GM12878 (cell line): ENCODE results near the gene TENT4B. TPM values are rescaled to one million over a fixed set of nuclear protein-coding genes. Genes with fewer than 3 reads are reported as not detected.

Experiments used
- ATAC-seq: fragments of 200-7000 bp; cut with Tn5 transposase; 3 replicates; pipeline ENCODE4 v1.9.1; 2020; ENCODE audit warnings: mild to moderate bottlenecking, moderate library complexity
- BruUV-seq: library from RNA; stranded (reverse); fragments of 400-500 nt; replicated peaks from 2 replicates; lab custom pipeline; 2021; lab: Mats Ljungman, UMichigan
- CTCF ChIA-PET: fragments of 300-600 bp; sonication (Branson Sonifier 250); formaldehyde crosslinking; extraction: SDS; loops from one replicate; lab custom pipeline; 2021; ENCODE audit warnings: inconsistent platforms; lab: Yijun Ruan, JAX
- POLR2A ChIA-PET: fragments of 350-600 bp; formaldehyde crosslinking; extraction: SDS; loops from one replicate; lab custom pipeline; 2021; ENCODE audit warnings: inconsistent platforms; lab: Charles Lee
- RAD21 ChIA-PET: fragments of 300-600 bp; sonication (Branson Sonifier 250); formaldehyde crosslinking; loops from one replicate; lab custom pipeline; 2023; ENCODE audit warnings: antibody characterized with exemption; ENCODE audit not compliant: unreplicated experiment; lab: Charles Lee
- SMC1A ChIA-PET: fragments of 300-600 bp; sonication (Branson Sonifier 250); formaldehyde crosslinking; loops from one replicate; lab custom pipeline; 2023; ENCODE audit not compliant: unreplicated experiment, uncharacterized antibody; lab: Charles Lee
- DNase-seq: peaks from one replicate; pipeline ENCODE4 v3.0.0-alpha.2; 2011; ENCODE audit warnings: low read depth, low spot score
- FAIRE-seq: peaks from 3 replicates; lab custom pipeline; 2011; peaks lifted over from hg19 to GRCh38; lab: Jason Lieb, UNC
- H2AFZ ChIP-seq: 2 replicates; pipeline ENCODE4 v1.6.0; 2011; ENCODE audit warnings: low read depth, low read length, control low read depth; ENCODE audit not compliant: control insufficient read depth
- H3K27ac ChIP-seq: 2 replicates; pipeline ENCODE4 v1.5.1; 2011; ENCODE audit warnings: control low read depth; ENCODE audit not compliant: control insufficient read depth, insufficient read depth
- H3K27me3 ChIP-seq, 2 experiments: replicated peaks in 1 of 2; 2 replicates each; pipeline versions ENCODE4 v1.6.0 to v1.6.1; 2011; ENCODE audit warnings: low read length in 1 of 2; ENCODE audit not compliant: control insufficient read depth in 2 of 2, insufficient read depth in 2 of 2
- H3K36me3 ChIP-seq, 2 experiments: 2 replicates each; pipeline ENCODE4 v1.5.1; 2011; ENCODE audit warnings: low read length in 1 of 2; ENCODE audit not compliant: control insufficient read depth in 2 of 2, insufficient read depth in 2 of 2
- H3K4me1 ChIP-seq: 2 replicates; pipeline ENCODE4 v1.6.1; 2011; ENCODE audit warnings: mild to moderate bottlenecking, low read length, moderate library complexity, mixed read lengths; ENCODE audit not compliant: control insufficient read depth, insufficient read depth
- H3K4me2 ChIP-seq: 2 replicates; pipeline ENCODE4 v1.6.0; 2011; ENCODE audit warnings: control low read depth; ENCODE audit not compliant: control insufficient read depth, insufficient read depth
- H3K4me3 ChIP-seq: fragments of 200-600 bp; sonication (generic); 2 replicates; pipeline ENCODE4 v1.5.1; 2016
- H3K79me2 ChIP-seq: 2 replicates; pipeline ENCODE4 v1.6.0; 2011; ENCODE audit warnings: low read length; ENCODE audit not compliant: control insufficient read depth, insufficient read depth
- H3K9ac ChIP-seq: 2 replicates; pipeline ENCODE4 v1.8.0; 2011; ENCODE audit warnings: low read length, control low read depth, mixed read lengths; ENCODE audit not compliant: control insufficient read depth, insufficient read depth
- H3K9me3 ChIP-seq: replicated peaks from 3 replicates; pipeline ENCODE4 v1.5.1; 2011; ENCODE audit warnings: mild to moderate bottlenecking, low read length; ENCODE audit not compliant: control insufficient read depth, insufficient read depth
- H4K20me1 ChIP-seq: 2 replicates; pipeline ENCODE4 v1.6.0; 2011; ENCODE audit not compliant: control insufficient read depth, insufficient read depth
- CREM ChIP-seq: IDR thresholded peaks from 2 replicates; pipeline ENCODE4 v1.6.1; 2014; ENCODE audit warnings: antibody characterized with exemption, low read depth
- JUNB ChIP-seq: IDR thresholded peaks from 2 replicates; pipeline ENCODE4 v1.6.1; 2016; ENCODE audit warnings: antibody characterized with exemption, mild to moderate bottlenecking
- PBX3 ChIP-seq: IDR thresholded peaks from 2 replicates; pipeline ENCODE4 v1.6.1; 2011; ENCODE audit warnings: mild to moderate bottlenecking, low read depth, low read length, moderate library complexity; ENCODE audit not compliant: insufficient replicate concordance
- POLR2AphosphoS2 ChIP-seq: IDR thresholded peaks from 2 replicates; pipeline ENCODE4 v1.6.1; 2011; ENCODE audit warnings: low read depth, mild to moderate bottlenecking, low read length, improper control_type of control experiment, moderate library complexity
- POLR2AphosphoS5 ChIP-seq: IDR thresholded peaks from 2 replicates; pipeline ENCODE4 v1.6.1; 2011; ENCODE audit warnings: mild to moderate bottlenecking, low read length, inconsistent platforms
- SIX5 ChIP-seq: IDR thresholded peaks from 2 replicates; pipeline ENCODE4 v1.6.1; 2011; ENCODE audit warnings: mild to moderate bottlenecking, low read depth, low read length, moderate library complexity; ENCODE audit not compliant: severe bottlenecking
- SREBF1 ChIP-seq: IDR thresholded peaks from 2 replicates; pipeline ENCODE4 v1.6.1; 2012; ENCODE audit warnings: mild to moderate bottlenecking, low read length
- STAT3 ChIP-seq: IDR thresholded peaks from 2 replicates; pipeline ENCODE4 v1.6.1; 2011; ENCODE audit warnings: low read depth, low read length, improper control_type of control experiment
- TAF1 ChIP-seq: IDR thresholded peaks from 2 replicates; pipeline ENCODE4 v1.6.1; 2011; ENCODE audit warnings: mild to moderate bottlenecking, low read depth, low read length, borderline replicate concordance
- TCF7 ChIP-seq: IDR thresholded peaks from 2 replicates; pipeline ENCODE4 v1.6.1; 2014; ENCODE audit warnings: antibody characterized with exemption, borderline replicate concordance
- WGBS: methylation state at CpG from one replicate; pipeline ENCODE4 v1.1.6; 2016; ENCODE audit warnings: low lambda C conversion rate; ENCODE audit not compliant: insufficient replicate concordance, insufficient coverage; ENCODE audit errors: missing lambda C conversion rate; 5-methylcytosine and 5-hydroxymethylcytosine counted together
- in situ Hi-C: fragments of 300-500 bp; cut with MboI; formaldehyde crosslinking; loops from 9 replicates; pipeline ENCODE4 v1.14.3; 2018; ENCODE audit warnings: mixed read lengths
- intact Hi-C: fragments of 100-400 bp; cut with micrococcal nuclease; formaldehyde crosslinking; loops from one replicate; pipeline ENCODE4 v1.14.2; 2022; ENCODE audit not compliant: unreplicated experiment
- polyA plus RNA-seq, 11 experiments: library from polyadenylated mRNA; depleted of rRNA in 4 of 11; unstranded in 6 of 11; stranded (reverse) in 5 of 11; fragments of >200 nt; fragmentation: Nextera tagmentation in 4 of 11; fragmentation: Illumina TruSeq in 1 of 11; extraction: Ambion mirVana in 4 of 11; extraction: Trizol in 1 of 11; gene quantifications; 1 replicate in 1 of 11; 2 replicates in 10 of 11; pipeline versions ENCODE4 v1.2.1 to v1.2.3, GENCODE V29; 2011 to 2016; ENCODE audit warnings: inconsistent platforms in 2 of 11, missing spikeins in 2 of 11, low read depth in 1 of 11
- total RNA-seq, 4 experiments: library from RNA; depleted of rRNA in 3 of 4; stranded (reverse); fragments of >200 nt in 3 of 4; fragmentation: Illumina TruSeq in 1 of 4; extraction: Trizol in 1 of 4; gene quantifications; 2 replicates each; pipeline versions ENCODE4 v1.2.1 to v1.2.3, GENCODE V29; 2013 to 2021

The TENT4B gene
- total and polyA plus RNA-seq, 10 of the 15 experiments (the other 5 are each of a cell fraction or from before 2014, with no cell fraction given) = 4.4 to 16.7 (median 10.8) TPM

GRCh38 chr16:50192386-50193050, 39.4 kb downstream of the TENT4B start (continued):
- TF ChIP-seq PBX3 = no peak
- no peak for TF ChIP-seq TAF1
- TF ChIP-seq SREBF1 = no peak
- no peak for TF ChIP-seq CREM
- TF ChIP-seq POLR2AphosphoS5 = no peak

- no TSS peak for BruUV-seq
- in situ Hi-C loops (no loop called here), intact Hi-C loops (loop anchor here (5.0 kb wide), 1 partner anchor 36 kb away; no protein-coding TSS in a partner anchor)
- Histone ChIP-seq H3K27me3 (no peaks in the 10 kb centered on the region), H3K79me2 (peaks cover 49% of the 10 kb centered on the region), H4K20me1 (no peaks in the 10 kb centered on the region), H3K36me3 (no peaks in the 10 kb centered on the region), H3K4me3 (no peak overlapping the region), H3K9ac (no peak overlapping the region), H3K9me3 (no peaks in the 10 kb centered on the region; the same call in 2 of the 3 replicates), H3K4me2 (peak overlapping the region; percentile 44; the same call in 1 of the 2 replicates), H2AFZ (no peak overlapping the region), H3K4me1 (peaks cover 38% of the 10 kb centered on the region), H3K27ac (peak overlapping the region; percentile 43; the same call in 1 of the 2 replicates)
- FAIRE-seq = no peak
- SMC1A ChIA-PET = interaction anchor here (0.6 to 1.8 kb wide), 6 partner anchors 8 to 126 kb away, joined by 3 to 6 read pairs (median 4); no protein-coding TSS in a partner anchor
- TF ChIP-seq STAT3 (no peak), JUNB (no peak), POLR2AphosphoS5 (no peak), TCF7 (no peak), POLR2AphosphoS2 (no peak), SIX5 (no peak)
- no peak for DNase-seq
- POLR2A ChIA-PET = no interaction called here
- WGBS = 72% methylated on average over 5 of the region's 5 CpGs
- CTCF ChIA-PET = interaction anchor here (1.2 to 1.7 kb wide), 2 partner anchors 15 to 18 kb away, joined by 3 to 5 read pairs; no protein-coding TSS in a partner anchor
- RAD21 ChIA-PET = interaction anchor here (0.7 to 3.0 kb wide), 3 partner anchors 17 to 168 kb away, joined by 3 to 13 read pairs (median 5); partner anchors contain the start of gene CNEP1R1
- peak; percentile 39 for ATAC-seq
Measured at GRCh38 chr16:50193594-50193993, 40.5 kb downstream of the TENT4B start.
